Measurements from ENCODE around the gene IRAK1.

DNA sequence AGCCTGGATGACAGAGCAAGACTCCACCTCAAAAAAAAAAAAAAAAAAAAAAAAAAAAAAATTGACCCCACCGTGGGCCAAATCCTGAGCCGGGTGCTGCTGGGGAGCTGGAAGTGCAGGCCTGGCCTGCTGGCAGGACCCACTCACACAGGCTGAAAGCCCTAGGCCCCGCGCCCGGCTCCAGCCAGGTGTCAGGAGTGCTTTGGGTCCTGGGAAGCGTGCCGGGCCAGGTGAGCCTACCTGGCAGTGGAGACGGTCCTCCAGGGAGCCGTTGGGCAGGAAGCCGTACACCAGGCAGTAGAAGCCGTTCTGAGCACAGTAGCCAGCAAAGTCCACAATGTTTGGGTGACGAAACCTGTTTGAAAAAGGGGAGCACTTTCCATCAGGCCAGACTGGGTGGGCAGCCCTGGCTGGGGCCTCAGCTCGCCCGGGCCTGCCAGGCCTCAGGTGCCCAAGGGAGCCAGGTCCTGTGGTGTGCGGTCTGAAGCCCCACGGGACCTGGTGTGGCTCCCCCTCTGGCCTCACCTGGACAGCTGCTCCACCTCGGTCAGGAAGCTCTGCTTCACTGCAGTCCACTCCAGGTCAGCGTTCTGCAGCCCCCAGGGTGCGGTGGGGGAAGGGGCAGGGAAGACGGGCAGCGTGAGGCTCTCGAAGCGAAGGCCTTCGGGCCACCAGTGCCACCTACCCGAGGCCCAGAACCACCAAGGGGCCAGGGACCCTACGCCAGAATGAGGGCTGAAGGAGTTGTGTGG, 1.8 kb downstream of the IRAK1 start:
- TF ChIP-seq YY1 (IDR thresholded peaks at IDR 0.05; ENCODE audit: insufficient read depth, insufficient read length) = no peak
- TF ChIP-seq ZNF274 (IDR thresholded peaks at IDR 0.05; ENCODE audit: low read depth, low read length) = no peak
- TF ChIP-seq SUZ12 (IDR thresholded peaks at IDR 0.05; ENCODE audit: extremely low read depth, insufficient read depth, insufficient read length) = no peak
